Psoas muscle (tissue), 8 donors: ENCODE measurements around the gene VGLL3. TPM values are rescaled to one million over a fixed set of nuclear protein-coding genes. Genes with fewer than 3 reads are reported as not detected.

Source experiments
- ATAC-seq, 4 donors: fragments of 200-7000 bp; cut with Tn5 transposase; one replicate each; pipeline ENCODE4 v1.9.1; 2020; ENCODE audit warnings: moderate library complexity in 3 of 4, mild to moderate bottlenecking in 2 of 4
- DNase-seq, 2 donors: peaks; one replicate each; pipeline ENCODE4 v3.0.0-alpha.2; 2020
- H3K27ac ChIP-seq: fragments of 200-600 bp; one replicate; pipeline ENCODE4 v1.8.0; 2022
- H3K27me3 ChIP-seq, 3 donors: fragments of 200-600 bp in 1 of 3; one replicate each; pipeline versions ENCODE4 v1.6.1 to v1.8.0; 2013 to 2022; ENCODE audit warnings: low read length in 2 of 3, mild to moderate bottlenecking in 2 of 3, moderate library complexity in 1 of 3; ENCODE audit not compliant: insufficient read depth in 3 of 3
- H3K36me3 ChIP-seq, 2 donors: fragments of 200-600 bp in 1 of 2; one replicate each; pipeline versions ENCODE4 v1.6.1 to v1.8.0; 2013 to 2022; ENCODE audit warnings: low read depth in 1 of 2, mild to moderate bottlenecking in 1 of 2, moderate library complexity in 1 of 2; ENCODE audit not compliant: insufficient read depth in 1 of 2
- H3K4me1 ChIP-seq: fragments of 200-600 bp; one replicate; pipeline ENCODE4 v1.8.0; 2022
- H3K4me3 ChIP-seq: fragments of 200-600 bp; one replicate; pipeline ENCODE4 v1.8.0; 2022; ENCODE audit warnings: mild to moderate bottlenecking
- H3K9me3 ChIP-seq: fragments of 200-600 bp; one replicate; pipeline ENCODE4 v1.8.0; 2022
- CTCF ChIP-seq: fragments of 200-600 bp; IDR thresholded peaks from one replicate; pipeline ENCODE4 v1.8.0; 2022; ENCODE audit warnings: antibody characterized with exemption
- whole genome bisulfite sequencing, 3 donors: extraction: QIAGEN DNeasy Blood & Tissue Kit; methylation state at CpG; one replicate each; pipeline versions ENCODE4 v1.1.6 to v1.1.7; 2013; 5-methylcytosine and 5-hydroxymethylcytosine counted together
- intact Hi-C, 2 donors: fragments of 100-400 bp; cut with DNase I; formaldehyde crosslinking; loops; one replicate each; pipeline versions ENCODE4 v1.11.0 to v1.14.2; 2022
- polyA plus RNA-seq, 3 donors: library from polyadenylated mRNA; stranded (reverse); fragments of 200-250 nt; gene quantifications; one replicate each; pipeline ENCODE4 v1.2.3, GENCODE V29; 2013
- total RNA-seq, 4 donors: library from RNA; stranded (reverse); fragmentation: NEBNext Ultra II Directional in 2 of 4; extraction: Animal tissue kit (Norgen Biotek cat#: 25700) in 2 of 4; gene quantifications; one replicate each; pipeline versions ENCODE4 v1.2.1 to v1.2.4, GENCODE V29; 2021 to 2023
- donor health status: healthy with polysubstance abuse.
- donor health status: DM: no; HTN: no; CAD: no; lungs with moderate emphysema.
- donor health status: Bipolar disorder and iron deficiency.
- donor health status: healthy.
- donor health status: DM: yes; HTN: yes; CAD: no.
- donor health status: DM: no; HTN: no; CAD: no.
- donor health status: DM: no; HTN: no; CAD: no.
- donor health status: DM: yes; HTN: yes; CAD: no.

VGLL3 gene
- total and polyA plus RNA-seq, 7 donors, result 1.2 to 15.1 (median 3.2) TPM

GRCh38 chr3:86991482-86991815, 500 bp upstream of the VGLL3 start:
- Histone ChIP-seq H3K27ac (peak overlapping the region; percentile 69), H3K9me3 (no peaks in the 10 kb centered on the region), H3K4me1 (no peaks in the 10 kb centered on the region), H3K4me3 (peak overlapping the region; percentile 71), H3K27me3 (peaks cover 0 to 28% (median 0%) of the 10 kb centered on the region in 3 donors), H3K36me3 (no peaks in the 10 kb centered on the region)
- intact Hi-C loops, result loop anchor here in 1 of 2 donors (5.0 to 10.0 kb wide), 2 partner anchors 96 to 173 kb away; no protein-coding TSS in a partner anchor
- no peak for TF ChIP-seq CTCF
- WGBS, 3 donors, result 11 to 22% (median 13%) methylated on average over 7 of the region's 7 CpGs
- ATAC-seq (no peak), DNase-seq (no peak)

- peak overlapping the region; percentile 71 for H3K4me3 ChIP-seq
- no peaks in the 10 kb centered on the region for H3K9me3 ChIP-seq
- DNase-seq (peak; percentile 41 to 65), ATAC-seq (peak in 3 of 4 donors; percentile 23 to 45 (median 34))
- WGBS, 3 donors, result 1 to 3% (median 3%) methylated on average over 29 of the region's 29 CpGs
- peaks cover 0 to 28% (median 0%) of the 10 kb centered on the region in 3 donors for H3K27me3 ChIP-seq
- no peaks in the 10 kb centered on the region for H3K4me1 ChIP-seq
- no peak for TF ChIP-seq CTCF
- H3K27ac ChIP-seq, result peak overlapping the region; percentile 69
- H3K36me3 ChIP-seq, result no peaks in the 10 kb centered on the region
- intact Hi-C loops, result loop anchor here in 1 of 2 donors (5.0 to 10.0 kb wide), 2 partner anchors 97 to 175 kb away; no protein-coding TSS in a partner anchor
These were observed 776 bp downstream of the VGLL3 start for GRCh38 chr3:86990012-86990733.

- Histone ChIP-seq H3K4me1 (no peaks in the 10 kb centered on the region), H3K9me3 (no peaks in the 10 kb centered on the region), H3K27me3 (peaks cover 0 to 28% (median 0%) of the 10 kb centered on the region in 3 donors), H3K36me3 (no peaks in the 10 kb centered on the region), H3K4me3 (peak overlapping the region; percentile 71), H3K27ac (peak overlapping the region; percentile 69)
- 17 to 31% (median 23%) methylated on average over 7 of the region's 7 CpGs for WGBS, 3 donors
- ATAC-seq (no peak), DNase-seq (no peak)
- intact Hi-C loops, result loop anchor here in 1 of 2 donors (5.0 to 10.0 kb wide), 2 partner anchors 98 to 175 kb away; no protein-coding TSS in a partner anchor
- TF ChIP-seq CTCF, result no peak
These were observed 1.3 kb downstream of the VGLL3 start for GRCh38 chr3:86989611-86990010.

- no peak for TF ChIP-seq CTCF
- Histone ChIP-seq H3K36me3 (no peaks in the 10 kb centered on the region), H3K4me1 (no peaks in the 10 kb centered on the region), H3K9me3 (no peaks in the 10 kb centered on the region), H3K27ac (peak overlapping the region; percentile 69), H3K27me3 (peaks cover 0 to 28% (median 0%) of the 10 kb centered on the region in 3 donors), H3K4me3 (peak overlapping the region; percentile 71)
- 25 to 58% (median 34%) methylated on average over 1 of the region's 1 CpG for WGBS, 3 donors
- no peak for ATAC-seq
- intact Hi-C loops, result no loop called here
- no peak for DNase-seq
These were observed 1.9 kb downstream of the VGLL3 start for GRCh38 chr3:86989006-86989405.
